Panc1 (cell line): ENCODE data around the gene PRCD. TPM values are rescaled to one million over a fixed set of nuclear protein-coding genes. Genes with fewer than 3 reads are reported as not detected.
"Not testable (repeated sequence)": the region's sequence is repeated elsewhere in the genome, so short reads cannot be mapped to it uniquely, and the experiment has no call there.

Experiments used
- ATAC-seq: fragments of 200-7000 bp; cut with Tn5 transposase; 2 replicates; pipeline ENCODE4 v1.9.1; 2020; ENCODE audit warnings: mild to moderate bottlenecking, moderate library complexity
- BruUV-seq: library from RNA; stranded (reverse); fragments of 400-500 nt; replicated peaks from 2 replicates; lab custom pipeline; 2021; lab: Mats Ljungman, UMichigan
- CTCF ChIA-PET: fragments of 300-600 bp; sonication (Branson Sonifier 250); formaldehyde crosslinking; loops from one replicate; lab custom pipeline; 2022; ENCODE audit warnings: antibody characterized with exemption; lab: Charles Lee
- POLR2A ChIA-PET: fragments of 300-600 bp; sonication (Branson Sonifier 250); formaldehyde crosslinking; loops from one replicate; lab custom pipeline; 2022; ENCODE audit warnings: antibody characterized with exemption; lab: Charles Lee
- DNase-seq: peaks from one replicate; pipeline ENCODE4 v3.0.0-alpha.2; 2010; ENCODE audit warnings: low read depth, low spot score
- H3K27ac ChIP-seq: 2 replicates; pipeline ENCODE4 v1.5.1; 2011; ENCODE audit warnings: mild to moderate bottlenecking, low read length, inconsistent platforms
- H3K27me3 ChIP-seq: fragments of 200-500 bp; sonication (Bioruptor generic); 2 replicates; pipeline ENCODE4 v1.6.0; 2014; ENCODE audit warnings: low read length, inconsistent platforms; ENCODE audit not compliant: control insufficient read depth, insufficient read depth
- H3K36me3 ChIP-seq: fragments of 200-500 bp; sonication (Bioruptor generic); 2 replicates; pipeline ENCODE4 v1.5.1; 2014; ENCODE audit warnings: inconsistent platforms, mild to moderate bottlenecking, low read length, moderate library complexity; ENCODE audit not compliant: control insufficient read depth, insufficient read depth
- H3K4me1 ChIP-seq: 2 replicates; pipeline ENCODE4 v1.5.1; 2011; ENCODE audit warnings: inconsistent platforms, mild to moderate bottlenecking, low read length, moderate library complexity; ENCODE audit not compliant: control insufficient read depth, insufficient read depth
- H3K4me3 ChIP-seq, 2 experiments: 2 replicates each; pipeline ENCODE4 v1.5.1; 2011 to 2012; ENCODE audit warnings: low read depth in 2 of 2, low read length in 2 of 2, mild to moderate bottlenecking in 2 of 2, inconsistent platforms in 1 of 2, moderate library complexity in 1 of 2
- H3K9me3 ChIP-seq: fragments of 200-500 bp; sonication (Bioruptor generic); 2 replicates; pipeline ENCODE4 v1.5.1; 2014; ENCODE audit warnings: low read depth, mild to moderate bottlenecking, inconsistent platforms, low read length, moderate library complexity; ENCODE audit not compliant: control insufficient read depth, insufficient read depth
- CTCF ChIP-seq: fragments of 450-650 bp; IDR thresholded peaks from 2 replicates; pipeline ENCODE4 v1.5.1; 2017; ENCODE audit warnings: mild to moderate bottlenecking
- POLR2AphosphoS5 ChIP-seq: IDR thresholded peaks from 2 replicates; pipeline ENCODE4 v1.6.1; 2012; ENCODE audit warnings: mild to moderate bottlenecking, low read depth, low read length, moderate library complexity
- REST ChIP-seq, 2 experiments: IDR thresholded peaks; 2 replicates each; pipeline ENCODE4 v1.6.1; 2011 to 2012; ENCODE audit warnings: low read depth in 2 of 2, control low read depth in 1 of 2, low read length in 1 of 2, mild to moderate bottlenecking in 1 of 2, moderate library complexity in 1 of 2; ENCODE audit not compliant: insufficient read depth in 1 of 2
- SIN3A ChIP-seq: IDR thresholded peaks from 2 replicates; pipeline ENCODE4 v1.6.1; 2012; ENCODE audit warnings: low read depth, mild to moderate bottlenecking, low read length, moderate library complexity, borderline replicate concordance; ENCODE audit not compliant: insufficient read depth
- TCF7L2 ChIP-seq: IDR thresholded peaks from 2 replicates; pipeline ENCODE4 v1.6.1; 2011; ENCODE audit warnings: mild to moderate bottlenecking, low read depth, low read length, inconsistent platforms
- in situ Hi-C: cut with HindIII; loops from 2 replicates; pipeline ENCODE4 v1.10.0; 2016; ENCODE audit warnings: low sequenced_read_pairs, low pct_unique_long_range_greater_than_20kb
- intact Hi-C: fragments of 100-400 bp; cut with micrococcal nuclease; formaldehyde crosslinking; loops from one replicate; pipeline ENCODE4 v1.10.0; 2022; ENCODE audit not compliant: unreplicated experiment
- total RNA-seq: library from RNA; stranded (reverse); gene quantifications from one replicate; pipeline ENCODE4 v1.2.1, GENCODE V29; 2021; ENCODE audit not compliant: unreplicated experiment

Gene PRCD
- total RNA-seq, 1 experiment from 2014 or later = 0.54 TPM

- intact Hi-C loops = loop anchor here (5.0 kb wide), 1 partner anchor 97 kb away; no protein-coding TSS in a partner anchor
- BruUV-seq = no TSS peak
- Histone ChIP-seq H3K4me3 (no peak overlapping the region), H3K9me3 (no peaks in the 10 kb centered on the region), H3K27ac (peak overlapping the region; percentile 53), H3K36me3 (no peaks in the 10 kb centered on the region), H3K4me1 (peaks cover 28% of the 10 kb centered on the region), H3K27me3 (no peaks in the 10 kb centered on the region)
- DNase-seq (no peak), ATAC-seq (peak; percentile 40)
- CTCF ChIA-PET = interaction anchor here (1.2 to 2.2 kb wide), 2 partner anchors 16 to 22 kb away, joined by 5 read pairs; partner anchors contain the start of gene PRCD
- in situ Hi-C loops = no loop called here
- TF ChIP-seq REST (IDR thresholded peaks at IDR 0.05; ENCODE audit: insufficient read depth in 1 of 2, low read depth in 2 of 2, low read length in 1 of 2) (no peak), SIN3A (no peak), CTCF (no peak), TCF7L2 (no peak), POLR2AphosphoS5 (no peak)
- POLR2A ChIA-PET = interaction anchor here (0.6 kb wide), 1 partner anchor 96 kb away, joined by 3 read pairs; no protein-coding TSS in a partner anchor
These were observed 15.0 kb upstream of the PRCD start for GRCh38 chr17:76524598-76525512.

- DNase-seq, intact Hi-C loops, H3K9me3 ChIP-seq, POLR2A ChIA-PET, H3K4me3 ChIP-seq, in situ Hi-C loops, BruUV-seq, H3K27ac ChIP-seq, H3K27me3 ChIP-seq, H3K36me3 ChIP-seq, ATAC-seq: not testable (repeated sequence)
- peaks cover 34% of the 10 kb centered on the region for H3K4me1 ChIP-seq
- CTCF ChIA-PET = interaction anchor here (0.7 to 1.2 kb wide), 2 partner anchors 21 to 140 kb away, joined by 3 to 5 read pairs; no protein-coding TSS in a partner anchor
These were observed 14.4 kb upstream of the PRCD start for GRCh38 chr17:76525513-76525833.

GRCh38 chr17:76527016-76527415 is 12.8 kb upstream of the PRCD start:
- H3K4me1 ChIP-seq = peaks cover 38% of the 10 kb centered on the region
- BruUV-seq, H3K4me3 ChIP-seq, ATAC-seq, H3K9me3 ChIP-seq, POLR2A ChIA-PET, intact Hi-C loops, H3K27me3 ChIP-seq, in situ Hi-C loops, DNase-seq, H3K36me3 ChIP-seq, H3K27ac ChIP-seq: not testable (repeated sequence)
- CTCF ChIA-PET = interaction anchor here (1.3 to 2.4 kb wide), 3 partner anchors 13 to 22 kb away, joined by 4 to 11 read pairs (median 6); partner anchors contain the start of gene PRCD
